Body of pancreas (tissue), 4 donors: Measurements from ENCODE around the gene AREL1. TPM values are rescaled to one million over a fixed set of nuclear protein-coding genes. Genes with fewer than 3 reads are reported as not detected.

ENCODE experiments used
- ATAC-seq: fragments of 150-250 bp; one replicate; pipeline ENCODE4 v1.9.1; 2016
- DNase-seq, 4 donors: peaks; one replicate each; pipeline ENCODE4 v3.0.0-alpha.2; 2019
- H3K27ac ChIP-seq, 4 donors: fragments of 200-600 bp; sonication (generic); 1 replicate in 3 of 4; 2 replicates in 1 of 4; pipeline versions ENCODE4 v1.5.1 to v1.6.1; 2016 to 2019; ENCODE audit warnings: mild to moderate bottlenecking in 1 of 4, mixed read lengths in 1 of 4, moderate library complexity in 1 of 4
- H3K27me3 ChIP-seq, 2 donors: fragments of 200-600 bp; sonication (generic); one replicate each; pipeline ENCODE4 v1.6.0; 2016; ENCODE audit warnings: mild to moderate bottlenecking in 1 of 2
- H3K36me3 ChIP-seq, 2 donors: fragments of 200-600 bp; sonication (generic); replicated peaks in 1 of 2; 2 replicates each; pipeline ENCODE4 v1.5.1; 2016; ENCODE audit warnings: low read depth in 2 of 2; ENCODE audit not compliant: insufficient read depth in 1 of 2
- H3K4me1 ChIP-seq: fragments of 200-600 bp; sonication (generic); one replicate; pipeline ENCODE4 v1.6.0; 2016
- H3K4me3 ChIP-seq, 2 donors: fragments of 200-600 bp; sonication (generic); 1 replicate in 1 of 2; 2 replicates in 1 of 2; pipeline ENCODE4 v1.5.1; 2016 to 2019
- H3K9me3 ChIP-seq, 3 donors: fragments of 200-600 bp; sonication (generic); 1 replicate in 2 of 3; 2 replicates in 1 of 3; pipeline ENCODE4 v1.5.1; 2016
- POLR2A ChIP-seq, 3 donors: fragments of 450-650 bp; IDR thresholded peaks; one replicate each; pipeline ENCODE4 v1.6.1; 2016; ENCODE audit warnings: antibody characterized with exemption in 3 of 3, mild to moderate bottlenecking in 2 of 3
- WGBS, 2 donors: methylation state at CpG; one replicate each; pipeline ENCODE4 v1.1.5; 2017; 5-methylcytosine and 5-hydroxymethylcytosine counted together
- intact Hi-C: fragments of 100-400 bp; cut with DNase I; formaldehyde crosslinking; loops from one replicate; pipeline ENCODE4 v1.15.1; 2023
- total RNA-seq, 2 donors: library from RNA; depleted of rRNA; stranded (reverse); fragments of >200 nt; gene quantifications; one replicate each; pipeline ENCODE4 v1.1.0, GENCODE V29; 2016
- TF ChIP-seq, protein P1 (sequence below), 7 experiments: fragments of 450-650 bp in 4 of 7; fragments of 200-600 bp in 3 of 7; sonication (generic) in 3 of 7; IDR thresholded peaks; one replicate each; pipeline ENCODE4 v1.5.1; 2016 to 2019; ENCODE audit warnings: antibody characterized with exemption in 7 of 7

The AREL1 gene
- total RNA-seq, 2 donors from 2014 or later: 10.6 to 21.1 TPM

DNA sequence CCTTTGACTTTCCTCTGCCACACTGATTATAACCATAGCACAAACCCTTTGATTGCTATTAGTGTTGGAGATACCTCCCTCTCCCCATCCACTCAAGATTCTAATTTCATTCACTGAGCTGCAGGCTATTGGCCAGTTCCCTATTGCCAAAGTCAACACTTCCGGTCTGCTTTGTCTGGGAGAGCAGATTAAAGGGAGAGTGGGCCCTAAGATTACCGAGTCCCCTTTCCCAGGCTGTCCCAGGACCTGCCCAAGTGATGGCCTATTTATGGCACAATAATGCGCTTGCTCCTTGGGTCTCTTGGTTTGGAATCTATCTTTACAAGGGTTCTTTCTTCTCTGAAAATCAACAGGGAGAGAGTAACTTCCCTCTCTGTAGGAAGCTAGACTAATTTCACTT is 57.9 kb downstream of the AREL1 start:
- Histone ChIP-seq H3K9me3 (no peaks in the 10 kb centered on the region), H3K27ac (no peak overlapping the region), H3K4me1 (no peaks in the 10 kb centered on the region), H3K36me3 (peaks cover 0 to 1% of the 10 kb centered on the region in 2 donors), H3K4me3 (no peak overlapping the region), H3K27me3 (no peaks in the 10 kb centered on the region)
- no peak for ATAC-seq
- WGBS, 2 donors: 71 to 72% methylated on average over 3 of the region's 3 CpGs
- intact Hi-C loops: no loop called here
- DNase-seq: no peak
- TF ChIP-seq POLR2A (IDR thresholded peaks at IDR 0.05): no peak
- TF ChIP-seq, protein P1, sequence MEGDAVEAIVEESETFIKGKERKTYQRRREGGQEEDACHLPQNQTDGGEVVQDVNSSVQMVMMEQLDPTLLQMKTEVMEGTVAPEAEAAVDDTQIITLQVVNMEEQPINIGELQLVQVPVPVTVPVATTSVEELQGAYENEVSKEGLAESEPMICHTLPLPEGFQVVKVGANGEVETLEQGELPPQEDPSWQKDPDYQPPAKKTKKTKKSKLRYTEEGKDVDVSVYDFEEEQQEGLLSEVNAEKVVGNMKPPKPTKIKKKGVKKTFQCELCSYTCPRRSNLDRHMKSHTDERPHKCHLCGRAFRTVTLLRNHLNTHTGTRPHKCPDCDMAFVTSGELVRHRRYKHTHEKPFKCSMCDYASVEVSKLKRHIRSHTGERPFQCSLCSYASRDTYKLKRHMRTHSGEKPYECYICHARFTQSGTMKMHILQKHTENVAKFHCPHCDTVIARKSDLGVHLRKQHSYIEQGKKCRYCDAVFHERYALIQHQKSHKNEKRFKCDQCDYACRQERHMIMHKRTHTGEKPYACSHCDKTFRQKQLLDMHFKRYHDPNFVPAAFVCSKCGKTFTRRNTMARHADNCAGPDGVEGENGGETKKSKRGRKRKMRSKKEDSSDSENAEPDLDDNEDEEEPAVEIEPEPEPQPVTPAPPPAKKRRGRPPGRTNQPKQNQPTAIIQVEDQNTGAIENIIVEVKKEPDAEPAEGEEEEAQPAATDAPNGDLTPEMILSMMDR (IDR thresholded peaks at IDR 0.05): no peak

DNA sequence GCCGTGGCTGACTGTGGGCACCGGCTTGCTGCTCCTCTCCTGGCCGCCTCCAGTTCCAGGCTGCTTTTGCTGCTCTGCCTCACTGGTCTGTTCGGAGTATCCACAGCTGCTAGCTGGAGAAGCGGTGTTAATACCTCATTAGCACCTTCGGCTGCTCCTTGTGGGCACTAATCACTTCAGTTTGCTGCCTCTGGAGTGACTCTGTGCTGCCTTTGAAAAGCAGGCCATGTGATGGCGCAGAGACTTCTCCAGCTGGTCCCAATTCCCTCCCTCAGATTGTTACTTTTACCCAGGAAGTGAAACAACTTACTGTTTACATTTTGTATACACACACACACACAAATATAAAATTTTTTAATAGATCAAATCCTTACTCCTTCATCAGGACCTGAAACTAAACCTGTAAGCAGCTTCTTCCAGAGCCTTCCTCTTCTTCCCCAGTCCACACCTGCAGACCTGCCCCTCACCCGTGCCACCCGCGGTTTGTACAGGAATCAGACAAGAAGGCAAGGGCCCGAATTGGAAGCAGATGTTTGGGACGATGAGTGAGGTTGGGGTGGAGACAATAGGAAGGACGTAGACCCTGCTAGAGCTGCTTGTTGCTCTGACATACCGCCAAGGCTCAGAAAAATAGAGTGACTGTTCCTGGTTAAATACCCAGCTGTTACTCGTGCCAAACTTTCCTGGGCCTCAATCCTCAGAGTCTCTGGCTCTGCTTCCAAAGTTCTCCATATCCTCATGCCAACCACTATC is 59.3 kb downstream of the AREL1 start:
- ATAC-seq (no peak), DNase-seq (no peak)
- Histone ChIP-seq H3K4me3 (no peak overlapping the region), H3K27me3 (no peaks in the 10 kb centered on the region), H3K36me3 (peaks cover 0 to 1% of the 10 kb centered on the region in 2 donors), H3K27ac (no peak overlapping the region), H3K4me1 (no peaks in the 10 kb centered on the region), H3K9me3 (no peaks in the 10 kb centered on the region)
- intact Hi-C loops: no loop called here
- no peak for TF ChIP-seq POLR2A (IDR thresholded peaks at IDR 0.05)
- WGBS, 2 donors: 81 to 84% methylated on average over 15 of the region's 15 CpGs

DNA sequence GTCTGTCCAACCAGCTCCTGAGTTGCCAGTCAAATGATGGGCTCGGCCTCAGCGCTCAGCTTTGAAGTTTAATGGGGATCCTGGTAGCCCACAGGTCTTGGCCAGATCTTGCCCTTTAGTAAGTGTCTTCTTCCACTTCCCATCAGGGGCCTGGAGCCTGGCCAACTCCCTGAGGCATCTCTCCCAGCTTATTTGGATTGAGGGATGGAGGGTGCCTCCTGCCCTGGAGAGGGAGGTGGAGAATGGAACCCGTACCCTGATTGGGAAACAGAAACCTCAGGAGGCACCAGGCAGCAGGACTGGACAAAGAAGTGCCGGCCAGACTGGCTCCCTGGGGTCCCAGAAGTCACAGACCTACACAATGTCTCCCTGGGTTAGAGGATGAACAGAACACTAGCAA is 60.3 kb downstream of the AREL1 start:
- H3K36me3 ChIP-seq: peaks cover 0 to 1% of the 10 kb centered on the region in 2 donors
- H3K27me3 ChIP-seq: no peaks in the 10 kb centered on the region
- WGBS, 2 donors: 57 to 67% methylated on average over 3 to 4 of the region's 4 CpGs

DNA sequence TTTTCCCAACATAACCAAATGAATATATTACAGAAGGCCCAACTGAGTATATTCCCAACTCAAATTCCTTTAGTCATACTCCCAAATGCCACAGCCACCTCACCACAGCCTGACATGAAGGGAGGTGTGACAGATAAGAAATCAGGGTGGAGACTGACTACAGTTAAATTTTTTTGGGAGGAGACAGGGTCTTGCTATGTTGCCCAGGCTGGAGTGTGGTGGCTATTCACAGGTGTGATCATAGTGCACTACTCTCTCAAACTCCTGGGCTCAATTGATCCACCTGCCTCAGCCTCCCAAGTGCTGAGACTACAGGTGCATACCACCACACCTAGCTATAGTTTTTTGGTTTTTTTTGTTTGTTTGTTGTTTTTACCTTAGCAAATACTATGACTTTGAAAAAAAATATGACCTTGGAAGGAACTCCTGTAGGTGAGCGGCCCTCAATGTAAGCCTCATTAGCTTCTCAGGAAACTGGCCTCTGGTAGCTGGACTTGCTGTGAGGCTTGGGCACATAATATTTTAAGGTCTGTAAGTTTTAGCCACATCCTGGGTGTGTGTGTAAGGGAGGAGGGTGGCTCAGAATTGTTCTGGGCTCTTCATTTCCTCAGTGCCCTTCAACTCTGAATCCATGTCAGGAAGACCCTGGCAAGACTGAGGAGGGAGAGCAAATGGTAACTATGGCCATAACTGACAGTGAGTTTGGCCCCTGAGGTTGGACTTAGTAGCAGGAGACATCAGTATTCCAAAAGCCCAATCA is 61.8 kb downstream of the AREL1 start:
- DNase-seq (no peak), ATAC-seq (no peak)
- Histone ChIP-seq H3K4me3 (no peak overlapping the region), H3K9me3 (no peaks in the 10 kb centered on the region), H3K4me1 (peaks cover 8% of the 10 kb centered on the region), H3K27me3 (no peaks in the 10 kb centered on the region), H3K27ac (no peak overlapping the region), H3K36me3 (no peaks in the 10 kb centered on the region)
- WGBS, 2 donors: 88 to 94% methylated on average over 1 of the region's 1 CpG
- intact Hi-C loops: no loop called here
- TF ChIP-seq, protein P1 (IDR thresholded peaks at IDR 0.05): no peak
- no peak for TF ChIP-seq POLR2A (IDR thresholded peaks at IDR 0.05)

More for the DNA sequence above, 60.3 kb downstream of the AREL1 start:
- DNase-seq (no peak), ATAC-seq (no peak)
- intact Hi-C loops: no loop called here
- TF ChIP-seq, protein P1 (IDR thresholded peaks at IDR 0.05): no peak
- no peak for TF ChIP-seq POLR2A (IDR thresholded peaks at IDR 0.05)
- no peaks in the 10 kb centered on the region for H3K9me3 ChIP-seq
- peaks cover 8% of the 10 kb centered on the region for H3K4me1 ChIP-seq
- H3K4me3 ChIP-seq: no peak overlapping the region
- H3K27ac ChIP-seq: no peak overlapping the region

DNA sequence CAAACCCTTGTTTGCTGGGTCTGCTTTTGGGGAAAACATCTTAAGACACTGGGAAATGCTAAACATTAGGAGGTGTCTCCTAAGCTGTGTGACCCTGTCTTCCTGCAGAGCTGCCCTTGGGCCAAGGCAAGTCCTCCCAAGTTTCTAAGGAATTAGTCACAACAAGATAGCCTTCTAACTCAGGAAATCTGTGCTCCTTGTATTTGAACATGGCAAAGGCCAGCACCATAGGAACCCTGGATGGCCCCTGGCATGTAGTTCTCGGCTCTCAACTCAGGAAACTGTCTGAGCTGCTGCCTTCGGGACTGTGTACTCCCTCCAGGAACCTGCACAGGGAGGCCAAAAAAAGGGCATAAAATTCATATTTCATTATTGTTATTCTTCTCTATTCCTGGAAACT is 63.2 kb downstream of the AREL1 start:
- H3K4me1 ChIP-seq: peaks cover 8% of the 10 kb centered on the region
- H3K9me3 ChIP-seq: no peaks in the 10 kb centered on the region
- TF ChIP-seq, protein P1 (IDR thresholded peaks at IDR 0.05): no peak
- no peak for TF ChIP-seq POLR2A (IDR thresholded peaks at IDR 0.05)
- DNase-seq (no peak), ATAC-seq (no peak)
- no peak overlapping the region for H3K27ac ChIP-seq
- no peaks in the 10 kb centered on the region for H3K27me3 ChIP-seq
- 75 to 85% methylated on average over 2 of the region's 2 CpGs for WGBS, 2 donors
- H3K4me3 ChIP-seq: no peak overlapping the region
- no peaks in the 10 kb centered on the region for H3K36me3 ChIP-seq
- intact Hi-C loops: no loop called here
